Measurements from ENCODE around the gene CCDC92.

The CCDC92 gene

DNA sequence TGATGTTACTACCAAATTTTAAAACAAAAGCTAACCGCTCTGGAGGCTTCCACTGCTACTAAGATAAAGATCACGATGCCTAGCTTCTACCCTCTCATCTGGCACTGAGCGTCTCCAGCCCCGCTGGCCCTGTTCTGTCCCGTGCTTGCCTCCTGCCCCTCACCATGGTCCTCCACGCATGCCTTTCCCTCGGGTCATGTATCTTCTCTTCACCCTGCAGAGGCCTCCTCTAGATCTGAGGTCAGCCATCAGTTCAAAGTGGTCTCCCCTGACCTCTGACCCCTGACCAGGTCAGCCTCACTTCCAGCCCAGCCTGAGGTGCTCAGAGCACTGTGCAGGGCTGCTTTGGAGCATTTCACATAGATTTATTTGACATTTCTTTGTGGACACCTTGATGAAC lies 28.7 kb upstream of the CCDC92 start:
- DNase-seq = no peak

DNA sequence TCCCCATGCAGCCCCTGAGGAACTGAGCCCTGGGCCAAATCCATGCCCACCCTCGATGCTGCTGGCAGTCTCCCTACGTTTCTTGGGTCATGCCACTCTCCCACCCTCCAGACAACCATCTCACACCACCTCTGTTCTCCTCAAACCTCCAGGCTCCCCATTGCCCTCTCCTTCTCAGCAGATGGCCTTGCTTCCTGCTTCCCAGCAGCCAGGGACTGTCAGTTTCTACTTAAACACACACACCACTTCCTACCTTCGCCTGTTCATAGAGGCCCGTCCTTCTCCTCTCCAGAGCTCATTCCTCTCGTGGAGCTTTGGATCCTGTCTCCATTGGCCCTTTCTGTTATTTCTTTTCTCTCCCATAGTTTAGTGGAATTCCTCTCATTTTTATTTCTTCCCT lies 27.5 kb upstream of the CCDC92 start:
- no peak for DNase-seq

DNA sequence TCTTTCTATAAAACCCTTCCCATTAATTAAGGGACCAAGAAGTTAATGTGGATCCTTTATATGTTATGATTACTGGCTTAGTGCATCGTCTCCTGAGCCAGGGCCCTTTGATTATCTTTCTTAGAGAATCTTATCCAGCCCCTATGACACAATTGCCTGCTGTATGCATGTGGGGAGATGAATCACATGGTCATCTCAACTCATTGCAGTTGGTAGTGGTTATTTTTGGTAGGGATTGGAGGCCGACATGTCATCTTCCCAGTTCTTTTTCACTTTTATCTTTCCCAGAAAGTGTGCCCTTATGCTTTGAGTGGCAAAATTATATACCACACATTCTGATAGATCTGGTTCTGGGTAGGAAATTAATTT lies 26.3 kb upstream of the CCDC92 start:
- no peak for DNase-seq

DNA sequence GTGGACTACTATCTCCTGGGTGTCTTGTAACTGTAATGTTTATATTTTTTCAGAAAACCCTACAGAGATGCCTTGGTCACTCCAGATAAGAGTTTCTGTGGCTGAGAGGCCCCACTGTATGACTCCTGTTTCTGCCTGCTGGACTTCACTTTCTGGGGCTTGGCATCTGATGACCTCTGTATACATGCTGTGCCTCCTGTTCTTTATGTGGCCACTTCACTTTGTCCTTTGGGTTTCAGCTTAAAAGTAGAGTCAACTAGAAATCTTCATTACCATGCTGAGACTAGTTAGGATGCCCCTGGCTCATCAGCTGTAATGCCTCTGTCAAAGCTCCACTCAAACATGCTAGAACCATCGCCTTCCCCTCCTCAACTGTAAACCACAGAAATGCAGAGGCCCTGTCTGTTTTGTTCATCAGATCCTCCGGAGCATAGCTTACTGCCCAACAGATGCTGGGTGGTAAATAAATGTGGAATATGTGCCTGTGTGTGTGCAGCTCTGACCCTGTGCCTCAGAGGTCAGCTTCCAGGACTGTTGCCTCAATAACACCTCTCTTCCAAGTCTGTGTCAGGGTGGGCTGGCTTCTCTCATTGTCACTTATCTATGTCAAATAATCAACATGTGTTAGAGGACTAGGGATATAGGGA lies 25.8 kb upstream of the CCDC92 start:
- DNase-seq = no peak

DNA sequence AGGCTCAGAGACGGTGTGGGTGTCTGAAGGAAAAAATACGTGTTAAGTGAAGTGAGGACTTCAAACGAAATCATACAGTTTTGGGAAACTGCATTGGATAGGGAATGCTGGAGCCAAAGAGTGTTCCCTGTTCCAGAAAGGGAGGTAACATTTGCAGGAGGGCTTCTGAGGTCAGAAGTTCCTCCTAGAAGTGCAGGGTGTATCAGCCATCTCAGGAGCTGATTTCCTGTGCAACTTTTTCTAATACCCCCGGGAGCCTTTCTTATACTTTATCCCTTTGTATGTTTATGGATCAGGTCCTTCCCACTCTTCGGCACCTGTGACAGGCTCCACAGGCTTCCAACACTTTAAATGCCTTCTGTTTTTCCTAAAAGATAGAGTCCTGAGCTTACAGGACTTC lies 25.3 kb upstream of the CCDC92 start:
- no peak for DNase-seq

DNA sequence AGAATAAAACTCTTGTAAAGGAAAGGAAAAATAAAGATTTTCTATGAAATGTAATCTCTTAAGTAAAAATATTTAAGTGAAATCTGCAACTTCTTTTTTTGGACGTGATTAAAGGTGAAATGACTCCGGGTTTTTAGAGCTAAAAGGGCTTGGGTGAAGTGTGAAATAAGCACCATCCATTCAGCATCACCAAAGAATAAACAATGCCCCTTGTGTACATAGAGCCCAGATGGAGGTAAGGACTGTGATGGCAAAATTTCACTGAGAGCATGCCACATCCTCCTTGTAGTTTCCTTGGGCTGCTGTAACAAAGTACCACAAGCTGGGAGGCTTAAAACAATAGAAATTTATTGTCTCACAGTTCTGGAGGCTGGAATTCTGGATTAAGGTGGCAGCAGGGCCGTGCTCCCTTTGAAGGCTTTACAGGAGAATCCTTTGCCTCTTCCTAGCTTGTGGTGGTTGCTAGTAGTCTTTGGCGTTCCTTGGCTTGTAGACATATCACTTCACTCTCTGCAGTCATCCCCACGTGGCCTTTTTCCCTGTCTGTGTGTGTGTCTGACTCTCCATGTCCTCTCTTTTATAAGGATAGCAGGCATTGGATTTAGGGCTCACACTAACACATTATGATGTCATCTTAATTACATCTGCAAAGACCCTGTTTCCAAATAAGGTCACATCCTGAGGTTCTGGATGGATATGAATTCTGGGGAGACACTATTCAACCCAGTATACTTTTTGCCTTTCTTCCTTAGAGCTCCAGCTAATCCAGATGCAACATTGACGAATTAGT lies 24.6 kb upstream of the CCDC92 start:
- no peak for DNase-seq

DNA sequence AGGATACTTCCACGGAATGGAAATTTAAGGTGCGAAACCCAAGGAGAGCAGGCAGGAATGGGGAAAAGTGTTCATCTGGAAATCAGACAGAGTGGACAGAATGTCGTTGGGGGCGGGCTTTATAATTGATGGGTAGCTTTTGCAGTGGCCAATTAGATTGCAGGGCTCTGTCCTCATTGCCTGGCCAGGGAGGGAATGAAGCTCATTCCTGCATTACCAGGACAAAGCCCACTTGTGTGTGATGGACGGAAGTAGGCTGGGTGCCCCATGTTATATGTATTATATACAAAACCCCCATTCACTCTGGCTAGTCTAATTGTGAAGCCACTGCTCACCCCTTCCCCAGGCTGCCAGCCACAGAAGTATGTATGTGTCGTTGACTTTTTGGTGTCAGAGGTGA lies 23.9 kb upstream of the CCDC92 start:
- no peak for DNase-seq

DNA sequence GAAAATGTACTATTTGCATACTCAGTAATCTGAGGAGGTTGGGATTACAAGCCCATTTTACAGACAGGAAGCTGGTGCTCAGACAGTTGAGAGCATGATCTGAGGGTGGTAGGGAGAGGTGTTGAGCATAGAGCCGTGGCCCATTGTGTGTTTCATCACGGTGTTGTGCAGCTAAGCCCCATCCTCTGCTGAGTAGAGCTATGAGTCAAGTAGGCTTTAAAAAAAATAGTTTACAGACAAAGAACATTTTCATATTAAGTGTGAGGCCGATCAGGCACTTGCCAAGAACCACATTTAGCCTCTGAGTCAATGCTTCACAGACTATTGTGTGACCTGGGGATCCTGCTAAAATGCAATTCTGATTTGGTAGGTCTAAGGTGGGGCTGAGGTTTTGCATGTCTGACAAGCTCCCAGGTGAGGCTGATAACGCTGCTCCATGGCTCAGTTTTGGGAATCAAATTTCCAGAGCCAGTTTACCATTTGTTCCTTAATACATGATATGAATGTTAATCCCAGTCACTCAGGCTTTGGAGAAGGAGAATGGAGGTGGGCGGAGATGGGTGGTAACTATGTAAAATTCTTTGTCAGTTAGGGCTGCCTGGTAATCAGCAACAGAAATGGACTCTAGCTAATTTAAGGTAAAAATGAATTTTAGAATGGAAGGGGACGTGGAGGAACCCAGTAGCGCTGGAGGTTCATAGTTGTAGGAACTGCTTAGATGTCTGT lies 22.6 kb upstream of the CCDC92 start:
- DNase-seq = no peak

DNA sequence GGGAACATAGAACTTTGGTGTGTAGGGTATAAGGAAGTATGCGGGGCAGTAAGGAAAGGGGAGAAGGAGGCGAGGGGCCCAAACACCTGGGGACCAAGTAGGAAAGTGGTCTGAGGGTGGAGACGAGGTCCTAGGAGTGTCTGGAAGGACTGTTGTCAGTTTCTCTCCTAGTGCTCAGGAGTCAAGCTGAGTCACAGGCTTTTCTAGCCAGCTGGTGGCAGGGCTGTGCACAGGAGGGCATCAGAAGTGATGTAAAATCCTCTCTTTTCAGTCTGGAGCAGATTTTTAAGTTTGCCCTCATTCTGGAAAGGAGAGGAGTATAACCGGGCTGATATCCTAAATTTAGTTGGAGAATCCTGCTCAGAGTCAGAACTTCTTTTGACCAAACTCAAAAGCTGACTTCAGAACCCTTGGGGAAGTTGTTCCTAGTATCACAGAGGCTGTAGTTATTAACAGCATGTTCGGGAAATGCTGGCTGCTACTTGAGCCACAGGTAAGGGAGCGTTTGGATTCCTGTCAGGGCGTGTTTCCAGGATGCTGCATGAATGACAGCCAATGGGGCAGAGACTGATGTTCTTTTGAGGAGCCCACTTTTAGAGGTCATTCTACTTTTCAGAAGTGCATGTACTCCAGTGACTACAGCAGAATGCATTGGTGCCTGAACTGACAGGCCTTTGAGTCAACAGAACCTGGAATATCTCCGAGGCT lies 19.6 kb upstream of the CCDC92 start:
- no peak for DNase-seq

DNA sequence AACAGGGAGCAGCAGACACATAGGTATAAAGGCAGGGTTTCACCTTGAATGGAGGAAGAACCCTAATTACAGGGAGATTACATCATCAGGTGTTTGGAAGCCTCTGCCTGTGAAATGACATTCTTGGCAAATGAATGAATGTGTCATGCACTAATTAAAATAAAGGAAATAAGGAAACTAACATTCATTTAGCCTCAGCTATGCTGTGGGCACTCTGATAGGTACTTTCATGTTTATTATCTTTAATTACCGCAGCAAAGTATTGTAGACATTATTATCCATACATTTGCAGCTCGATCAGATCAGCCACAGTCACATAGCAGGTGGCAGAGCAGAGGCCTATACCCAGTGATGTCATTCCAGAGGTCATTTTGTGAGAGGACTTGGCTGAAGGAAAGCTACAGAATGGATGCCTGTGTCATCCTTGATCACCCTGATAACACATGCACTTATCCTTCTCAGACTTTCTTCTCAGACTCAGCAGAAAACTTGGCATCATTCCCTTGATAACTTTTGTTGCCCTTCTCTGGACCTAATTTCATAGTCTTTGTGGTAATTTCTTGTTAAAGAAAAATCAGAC lies 18.8 kb upstream of the CCDC92 start:
- no peak for DNase-seq

DNA sequence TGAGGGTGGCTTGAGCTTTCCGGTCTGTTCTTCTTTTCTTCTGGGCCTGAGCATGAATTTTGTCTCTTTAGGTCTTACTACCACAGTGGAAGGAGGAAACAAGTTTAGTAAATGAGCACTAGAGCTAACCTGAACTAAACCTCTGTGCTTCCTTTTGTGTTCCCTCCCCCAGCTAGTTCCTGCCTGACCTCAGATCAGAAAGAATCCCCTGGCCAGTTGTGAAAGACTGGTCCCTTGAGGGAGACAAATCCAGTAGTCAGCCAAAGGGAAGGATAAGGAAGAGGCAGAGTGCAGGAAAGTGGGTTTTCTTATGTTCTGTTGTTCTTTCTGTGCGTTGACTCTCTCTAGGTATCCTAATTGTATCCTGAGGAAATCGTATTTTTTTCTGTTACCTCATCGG lies 17.9 kb upstream of the CCDC92 start:
- no peak for DNase-seq

DNA sequence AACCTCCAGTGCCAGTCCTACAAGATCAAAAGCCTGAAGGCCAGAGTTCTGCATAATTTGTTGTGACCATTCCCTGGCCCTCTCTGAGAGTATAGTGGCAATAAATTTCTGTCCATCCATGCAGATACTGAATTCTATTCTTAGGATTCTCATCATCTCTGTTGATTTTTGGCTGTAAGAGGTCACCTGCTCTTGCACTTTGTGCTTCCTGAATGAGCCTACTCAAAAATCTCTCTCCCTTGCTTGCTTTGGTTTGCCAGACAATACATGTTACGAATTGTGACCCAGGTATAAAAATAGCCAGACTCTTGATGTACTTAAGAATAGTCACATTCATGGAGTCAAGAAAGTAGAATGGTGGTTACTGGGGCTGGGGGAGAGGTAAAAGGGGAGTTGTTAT lies 17.1 kb upstream of the CCDC92 start:
- no peak for DNase-seq

DNA sequence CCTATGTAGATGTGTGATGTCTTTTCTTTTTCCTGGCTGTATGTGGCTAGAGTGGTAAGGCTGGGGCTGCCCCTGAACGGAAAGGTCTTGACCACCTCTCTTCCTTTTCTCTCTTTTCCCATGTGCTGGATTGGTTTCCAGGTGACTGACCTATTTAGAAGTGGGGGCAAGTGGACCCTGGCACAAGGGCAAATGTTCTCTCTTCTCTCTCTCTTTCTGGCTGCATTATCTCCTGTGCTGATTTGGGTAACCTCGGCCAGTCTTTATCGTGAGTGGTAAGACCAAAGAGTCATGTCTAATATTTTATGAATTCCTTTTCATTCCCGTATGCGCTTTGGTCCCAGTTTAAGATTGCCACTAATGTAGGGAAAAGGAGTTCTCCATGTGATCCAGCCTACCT lies 16.5 kb upstream of the CCDC92 start:
- no peak for DNase-seq

DNA sequence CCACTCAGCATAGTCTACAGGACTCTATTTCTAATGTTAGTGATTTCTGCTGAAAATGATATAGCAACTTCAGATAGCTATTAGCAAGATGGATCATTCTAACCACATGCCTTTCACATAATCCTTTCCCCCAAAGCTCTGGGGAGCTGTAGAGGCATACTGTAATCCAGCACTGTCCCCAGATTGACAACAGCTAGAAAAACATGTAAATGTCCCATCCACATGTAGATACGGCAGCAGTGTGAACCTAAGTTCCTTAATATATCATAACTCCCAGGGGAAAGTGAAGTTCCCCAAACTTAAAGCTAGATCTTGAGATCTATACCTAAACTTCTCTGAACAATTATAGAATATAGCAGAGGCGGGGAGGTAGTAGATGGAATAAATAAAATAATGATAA lies 14.4 kb upstream of the CCDC92 start:
- no peak for DNase-seq

DNA sequence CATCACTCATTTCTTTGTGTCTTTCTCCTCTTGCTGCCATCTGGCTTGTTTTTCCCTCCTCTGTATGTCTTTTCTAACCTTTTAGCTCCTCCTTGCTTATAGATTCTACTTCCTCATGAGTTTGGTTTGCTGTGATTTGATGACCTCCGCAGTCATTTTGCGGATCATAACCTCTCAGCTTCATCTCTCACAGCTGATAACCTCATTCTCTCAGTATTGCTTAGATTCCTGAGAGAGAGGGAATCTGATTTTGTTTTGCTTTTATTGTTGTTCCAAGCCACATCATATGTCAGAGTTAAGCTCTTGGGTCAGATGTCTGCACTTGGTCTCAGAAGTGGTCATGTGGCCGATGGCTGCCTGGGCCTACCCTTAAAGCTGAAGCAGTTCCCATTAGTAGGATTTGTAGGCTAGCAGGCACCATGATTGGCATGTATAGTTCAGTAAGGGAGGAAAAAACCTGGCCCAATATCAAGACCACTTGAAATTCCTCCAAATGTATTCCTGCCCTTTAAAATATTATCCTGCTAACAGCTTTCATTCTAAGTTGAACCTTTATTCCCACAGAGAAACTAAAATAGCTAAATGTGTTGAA lies 13.8 kb upstream of the CCDC92 start:
- DNase-seq = no peak

DNA sequence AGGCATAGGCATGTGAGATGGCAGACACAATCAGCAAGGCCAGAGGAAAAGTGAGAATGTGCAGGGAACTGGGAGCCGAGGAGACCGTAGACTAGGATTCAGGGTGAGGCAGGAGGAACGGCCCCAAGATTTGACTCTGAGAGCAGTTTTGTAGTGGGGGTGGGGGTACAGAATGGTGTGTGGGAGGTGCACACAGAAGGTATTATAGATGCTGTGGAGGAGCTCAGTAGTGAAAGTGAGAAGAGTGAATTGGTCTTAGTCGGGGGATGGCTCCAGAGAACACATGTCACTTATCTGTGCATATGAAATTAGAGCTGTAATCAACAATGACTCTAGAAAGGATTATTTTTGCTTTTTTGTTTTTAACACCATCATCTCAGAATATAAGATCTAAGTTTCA lies 12.3 kb upstream of the CCDC92 start:
- no peak for DNase-seq

DNA sequence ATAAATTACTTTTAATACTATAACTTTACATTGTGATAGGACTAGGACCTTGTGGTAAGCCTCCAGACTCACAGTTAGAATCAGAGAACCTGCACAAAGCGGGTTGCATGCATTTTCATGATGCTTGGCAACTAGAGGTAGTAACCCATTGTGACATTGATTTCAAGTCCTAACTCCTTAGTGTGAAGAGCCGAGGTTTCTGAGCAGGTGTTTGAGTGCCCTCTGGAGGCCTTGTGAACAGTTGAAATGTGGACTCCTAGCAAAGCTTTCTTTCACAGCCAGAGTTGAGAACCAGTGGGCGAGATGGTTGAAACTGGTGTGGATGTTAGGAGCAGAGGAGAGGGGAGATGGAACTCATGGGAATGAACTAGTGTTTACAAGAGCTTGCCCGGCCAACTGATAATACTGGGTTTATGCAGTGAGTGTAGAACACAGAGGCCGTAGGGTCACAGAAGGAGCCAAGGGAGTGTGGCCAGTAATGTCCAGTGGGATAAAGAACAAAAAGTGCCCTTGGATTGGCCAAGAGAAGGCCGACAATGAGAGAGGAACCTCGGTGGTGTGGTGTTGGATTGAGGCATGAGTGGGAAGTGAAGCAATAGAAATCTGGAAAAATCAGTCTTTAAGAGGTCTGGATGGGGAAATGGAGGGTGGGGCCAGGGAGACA lies 11.3 kb upstream of the CCDC92 start:
- DNase-seq = peak in 1 of 2 experiments; percentile 42

DNA sequence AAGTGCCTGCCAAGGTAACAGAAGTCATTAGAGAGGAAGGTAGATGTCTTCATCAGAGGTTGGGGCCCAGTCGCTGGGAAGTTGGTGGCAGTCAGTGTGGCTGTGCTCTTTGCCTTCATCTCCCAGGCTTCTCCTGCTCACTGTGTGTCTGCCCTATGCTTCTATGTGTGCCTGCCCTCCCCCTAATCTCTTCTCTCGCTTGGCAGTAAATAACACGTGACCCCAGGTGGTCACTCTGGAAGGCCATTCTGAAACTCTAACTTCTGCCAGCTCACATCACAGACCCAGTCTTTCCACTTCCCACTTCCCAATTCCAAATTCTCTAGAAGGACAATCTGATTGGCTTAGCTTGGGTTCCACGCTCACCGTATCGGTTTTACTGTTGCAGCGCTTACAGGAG lies 9.6 kb upstream of the CCDC92 start:
- DNase-seq = no peak

DNA sequence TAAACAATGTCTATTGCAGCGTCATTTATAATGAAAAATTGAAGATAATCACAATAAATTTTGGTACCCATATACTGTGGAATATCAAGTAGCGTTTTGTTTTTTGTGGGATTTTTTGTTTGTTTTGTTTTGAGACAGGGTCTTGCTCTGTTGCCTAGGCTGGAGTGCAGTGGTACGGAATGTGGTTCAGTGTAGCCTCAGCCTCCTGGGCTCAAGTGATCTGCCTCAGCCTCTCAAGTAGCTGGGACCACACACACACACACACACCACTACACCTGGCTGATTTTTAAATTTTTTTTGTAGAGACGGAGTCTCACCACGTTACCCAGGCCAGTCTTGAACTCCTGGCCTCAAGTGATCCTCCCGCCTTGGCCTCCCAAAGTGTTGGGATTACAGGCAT lies 6.9 kb upstream of the CCDC92 start:
- no peak for DNase-seq

DNA sequence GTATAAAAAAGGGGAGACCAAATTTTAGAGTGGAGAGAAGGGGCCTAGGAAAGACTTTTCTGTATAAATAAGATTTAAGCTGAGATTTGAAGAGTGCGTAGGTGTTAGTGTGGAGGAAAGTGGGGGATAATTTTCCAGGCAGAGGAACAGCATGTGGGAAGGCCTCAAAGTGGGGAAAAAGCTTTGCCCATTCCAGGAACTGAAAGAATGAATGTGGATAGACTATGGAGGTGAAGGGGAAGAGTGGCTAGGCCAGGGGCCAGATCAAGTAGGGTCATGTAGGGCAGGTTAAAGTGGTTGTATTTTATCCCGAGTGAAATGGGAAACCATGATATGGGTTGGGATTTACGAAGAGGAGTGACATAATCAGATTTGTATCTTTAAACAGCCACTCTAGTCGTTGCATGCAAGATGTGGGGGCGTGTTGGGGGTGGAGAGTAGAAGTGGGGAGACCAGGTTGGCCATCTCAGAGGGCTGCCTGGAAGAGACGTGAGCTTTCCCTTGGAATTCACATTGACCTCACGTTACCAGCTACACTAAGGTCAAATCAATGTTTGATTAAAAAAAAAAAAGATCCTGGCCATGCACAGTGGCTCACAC lies 3.7 kb upstream of the CCDC92 start:
- DNase-seq = no peak

DNA sequence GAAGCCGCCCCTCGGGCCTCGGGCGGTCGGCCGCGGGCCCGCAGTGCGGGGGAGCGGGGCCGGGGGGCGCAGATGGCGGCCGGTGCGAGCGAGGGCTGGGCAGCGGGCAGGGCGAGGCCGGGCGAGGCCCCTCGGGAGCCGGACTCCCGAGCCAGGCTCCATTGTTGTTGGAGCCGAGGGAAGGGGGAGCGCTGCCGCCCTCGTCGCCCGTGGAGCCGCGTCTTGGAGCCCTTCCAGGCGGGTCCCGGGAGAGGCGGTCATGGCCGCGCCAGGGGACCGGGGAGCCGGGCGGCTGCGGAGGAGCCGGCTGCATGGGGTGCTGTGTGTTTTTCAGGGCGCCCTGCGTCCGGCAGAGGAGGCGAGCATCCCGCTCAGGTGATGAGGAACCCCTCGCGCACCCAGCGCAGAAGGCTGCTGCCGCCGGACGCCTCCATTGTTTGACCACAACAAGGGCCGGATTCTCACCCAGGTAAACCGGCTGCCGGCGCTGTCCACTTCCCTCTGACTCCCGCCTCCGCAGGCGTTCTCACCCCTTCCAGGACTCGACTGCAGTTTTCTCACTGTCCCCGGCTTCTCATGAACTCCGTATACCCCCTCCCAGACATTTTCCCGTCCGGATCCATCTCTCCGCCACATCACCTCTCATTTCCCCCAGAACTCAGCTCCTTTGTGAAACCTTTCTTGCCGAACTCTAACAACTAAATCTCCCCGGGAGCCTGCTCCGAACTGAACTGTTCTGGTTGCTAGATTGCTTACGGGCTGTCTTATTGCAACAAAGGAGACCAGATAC lies 1.1 kb upstream of the CCDC92 start:
- DNase-seq = peak in 1 of 2 experiments; percentile 24
